HCT116 (cell line): ENCODE data around the gene BST1. TPM values are rescaled to one million over a fixed set of nuclear protein-coding genes. Genes with fewer than 3 reads are reported as not detected.

Source experiments
- ATAC-seq: fragments of 200-7000 bp; cut with Tn5 transposase; 2 replicates; pipeline ENCODE4 v1.9.1; 2020; ENCODE audit warnings: mild to moderate bottlenecking, moderate library complexity
- BruUV-seq: library from RNA; stranded (reverse); fragments of 400-500 nt; replicated peaks from 2 replicates; lab custom pipeline; 2021; lab: Mats Ljungman, UMichigan
- CTCF ChIA-PET: fragments of 300-600 bp; sonication (Branson Sonifier 250); formaldehyde crosslinking; loops from one replicate; lab custom pipeline; 2021; ENCODE audit warnings: antibody characterized with exemption; lab: Charles Lee
- POLR2A ChIA-PET: fragments of 300-600, 350-600 bp; sonication (Branson Sonifier 250); formaldehyde crosslinking; loops from one replicate; lab custom pipeline; 2021; ENCODE audit warnings: antibody characterized with exemption; lab: Charles Lee
- RAD21 ChIA-PET, 2 experiments: fragments of 300-600 bp; sonication (Branson Sonifier 250); formaldehyde crosslinking; loops; one replicate each; lab custom pipeline; 2023; ENCODE audit warnings: low total read pairs in 2 of 2; ENCODE audit not compliant: uncharacterized antibody in 2 of 2, unreplicated experiment in 2 of 2, low non-redundant PET in 1 of 2; lab: Charles Lee
- DNase-seq: peaks from one replicate; pipeline ENCODE4 v3.0.0-alpha.2; 2010; ENCODE audit warnings: low read depth, low spot score
- H2AFZ ChIP-seq: fragments of 200-600 bp; shearing (Covaris generic), sonication (generic); 2 replicates; pipeline ENCODE4 v1.6.1; 2017; ENCODE audit warnings: low read depth, mixed run types, mixed read lengths, antibody characterized with exemption, low read length; ENCODE audit not compliant: poor library complexity, severe bottlenecking
- H3K27ac ChIP-seq: 2 replicates; pipeline ENCODE4 v1.5.1; 2012; ENCODE audit warnings: low read depth, low read length
- H3K27me3 ChIP-seq: fragments of 200-600 bp; sonication (generic); 2 replicates; pipeline ENCODE4 v1.6.1; 2016; ENCODE audit warnings: mixed run types, low read length, mixed read lengths; ENCODE audit not compliant: insufficient read depth
- H3K36me3 ChIP-seq, 2 experiments: fragments of 200-500 bp in 1 of 2; fragments of 200-600 bp in 1 of 2; sonication (Bioruptor generic) in 1 of 2; sonication (generic) in 1 of 2; 2 replicates each; pipeline versions ENCODE4 v1.5.1 to v1.6.1; 2014 to 2016; ENCODE audit warnings: low read length in 2 of 2, inconsistent platforms in 1 of 2, mixed read lengths in 1 of 2, mixed run types in 1 of 2; ENCODE audit not compliant: insufficient read depth in 2 of 2, control insufficient read depth in 1 of 2
- H3K4me1 ChIP-seq, 2 experiments: fragments of 200-600 bp in 1 of 2; sonication (generic) in 1 of 2; 2 replicates each; pipeline versions ENCODE4 v1.5.1 to v1.6.1; 2012 to 2017; ENCODE audit warnings: low read length in 2 of 2, inconsistent platforms in 1 of 2, mild to moderate bottlenecking in 1 of 2, mixed read lengths in 1 of 2, mixed run types in 1 of 2, moderate library complexity in 1 of 2; ENCODE audit not compliant: insufficient read depth in 2 of 2, control insufficient read depth in 1 of 2
- H3K4me2 ChIP-seq: fragments of 200-600 bp; sonication (generic); 2 replicates; pipeline ENCODE4 v1.6.1; 2017; ENCODE audit warnings: mixed run types, low read length, mixed read lengths
- H3K4me3 ChIP-seq, 2 experiments: fragments of 200-600 bp in 1 of 2; sonication (generic) in 1 of 2; replicated peaks in 1 of 2; 2 replicates each; pipeline ENCODE4 v1.5.1; 2011 to 2016; ENCODE audit warnings: low read length in 2 of 2, control low read depth in 1 of 2, low read depth in 1 of 2, mild to moderate bottlenecking in 1 of 2, mixed read lengths in 1 of 2, mixed run types in 1 of 2
- H3K79me2 ChIP-seq: fragments of 200-600 bp; sonication (generic); 2 replicates; pipeline ENCODE4 v1.6.1; 2017; ENCODE audit warnings: mild to moderate bottlenecking, mixed run types, low read length, moderate library complexity, mixed read lengths; ENCODE audit not compliant: insufficient read depth
- H3K9ac ChIP-seq: fragments of 200-600 bp; sonication (generic); 2 replicates; pipeline ENCODE4 v1.6.1; 2016; ENCODE audit warnings: low read length, mixed read lengths
- H3K9me2 ChIP-seq: fragments of 200-600 bp; sonication (generic), shearing (Covaris generic); 2 replicates; pipeline ENCODE4 v1.6.1; 2017; ENCODE audit warnings: mixed run types, mild to moderate bottlenecking, moderate library complexity; ENCODE audit not compliant: insufficient read depth
- H3K9me3 ChIP-seq, 2 experiments: fragments of 200-500 bp in 1 of 2; fragments of 200-600 bp in 1 of 2; sonication (Bioruptor generic) in 1 of 2; sonication (generic) in 1 of 2; 2 replicates each; pipeline ENCODE4 v1.6.1; 2014 to 2017; ENCODE audit warnings: low read length in 2 of 2, mixed read lengths in 2 of 2, inconsistent platforms in 1 of 2, low read depth in 1 of 2, mild to moderate bottlenecking in 1 of 2, mixed run types in 1 of 2, moderate library complexity in 1 of 2; ENCODE audit not compliant: control insufficient read depth in 1 of 2, insufficient read depth in 1 of 2
- H4K20me1 ChIP-seq: fragments of 200-600 bp; sonication (generic), shearing (Covaris generic); 2 replicates; pipeline ENCODE4 v1.6.1; 2017; ENCODE audit warnings: mixed run types, mild to moderate bottlenecking, moderate library complexity; ENCODE audit not compliant: insufficient read depth
- CBX3 ChIP-seq: IDR thresholded peaks from 2 replicates; pipeline ENCODE4 v1.6.1; 2012; ENCODE audit warnings: low read depth
- CEBPB ChIP-seq: IDR thresholded peaks from 2 replicates; pipeline ENCODE4 v1.6.1; 2012; ENCODE audit warnings: low read depth
- CTCF ChIP-seq, 3 experiments: fragments of 200-600 bp in 1 of 3; sonication (generic) in 1 of 3; IDR thresholded peaks in 2 of 3; conservative IDR thresholded peaks in 1 of 3; 2 replicates each; pipeline ENCODE4 v1.5.1; 2012 to 2017; ENCODE audit warnings: low read depth in 2 of 3, low read length in 2 of 3, antibody characterized with exemption in 1 of 3, borderline replicate concordance in 1 of 3, control low read depth in 1 of 3, mild to moderate bottlenecking in 1 of 3, mixed read lengths in 1 of 3, mixed run types in 1 of 3, moderate library complexity in 1 of 3; ENCODE audit not compliant: insufficient read depth in 1 of 3
- EGR1 ChIP-seq: IDR thresholded peaks from 2 replicates; pipeline ENCODE4 v1.6.1; 2012; ENCODE audit warnings: low read depth
- ELF1 ChIP-seq: IDR thresholded peaks from 2 replicates; pipeline ENCODE4 v1.6.1; 2012; ENCODE audit warnings: low read depth, borderline replicate concordance
- EZH2 ChIP-seq: fragments of 200-600 bp; sonication (generic); IDR thresholded peaks from 2 replicates; pipeline ENCODE4 v1.6.1; 2017; ENCODE audit warnings: antibody characterized with exemption, mixed run types
- EZH2phosphoT487 ChIP-seq: fragments of 200-600 bp; IDR thresholded peaks from 2 replicates; pipeline ENCODE4 v1.6.1; 2018; ENCODE audit warnings: antibody characterized with exemption, borderline replicate concordance
- FOSL1 ChIP-seq: IDR thresholded peaks from 2 replicates; pipeline ENCODE4 v1.6.1; 2012; ENCODE audit warnings: low read depth
- POLR2A ChIP-seq: IDR thresholded peaks from 2 replicates; pipeline ENCODE4 v1.7.0; 2011; ENCODE audit warnings: borderline replicate concordance; ENCODE audit not compliant: insufficient read depth, insufficient read length; ENCODE audit errors: extremely low read depth
- POLR2AphosphoS5 ChIP-seq: IDR thresholded peaks from 2 replicates; pipeline ENCODE4 v1.6.1; 2011; ENCODE audit warnings: mild to moderate bottlenecking, low read depth, low read length, moderate library complexity
- RAD21 ChIP-seq: IDR thresholded peaks from 2 replicates; pipeline ENCODE4 v1.6.1; 2012; ENCODE audit warnings: low read depth, mild to moderate bottlenecking
- REST ChIP-seq: IDR thresholded peaks from 2 replicates; pipeline ENCODE4 v1.6.1; 2012; ENCODE audit warnings: low read depth
- SIN3A ChIP-seq: IDR thresholded peaks from 2 replicates; pipeline ENCODE4 v1.6.1; 2012; ENCODE audit warnings: low read depth
- SRF ChIP-seq: IDR thresholded peaks from 2 replicates; pipeline ENCODE4 v1.6.1; 2012; ENCODE audit warnings: low read depth
- YY1 ChIP-seq: IDR thresholded peaks from 2 replicates; pipeline ENCODE4 v1.6.1; 2011; ENCODE audit warnings: low read length, low read depth, moderate library complexity, mild to moderate bottlenecking; ENCODE audit not compliant: insufficient replicate concordance; ENCODE audit errors: extremely low read depth
- ZBTB33 ChIP-seq: IDR thresholded peaks from 2 replicates; pipeline ENCODE4 v1.6.1; 2011; ENCODE audit warnings: mild to moderate bottlenecking, low read length, moderate library complexity; ENCODE audit not compliant: insufficient replicate concordance; ENCODE audit errors: extremely low read depth
- ZFX ChIP-seq: fragments of 450-650 bp; IDR thresholded peaks from 2 replicates; pipeline ENCODE4 v1.6.1; 2017
- ZNF274 ChIP-seq: fragments of 200-500 bp; sonication (Bioruptor generic); IDR thresholded peaks from 2 replicates; pipeline ENCODE4 v1.6.1; 2014; ENCODE audit warnings: mild to moderate bottlenecking, low read depth, low read length, inconsistent platforms
- intact Hi-C: fragments of 100-400 bp; cut with micrococcal nuclease; formaldehyde crosslinking; loops from 2 replicates; pipeline ENCODE4 v1.10.0; 2022
- total RNA-seq: library from RNA; stranded (reverse); gene quantifications from one replicate; pipeline ENCODE4 v1.2.1, GENCODE V29; 2021; ENCODE audit not compliant: unreplicated experiment

Gene BST1
- total RNA-seq, 1 experiment from 2014 or later: 0.44 TPM

GRCh38 chr4:15765910-15766697 is 63.2 kb downstream of the BST1 start:
- Histone ChIP-seq H4K20me1 (no peaks in the 10 kb centered on the region), H3K27me3 (no peaks in the 10 kb centered on the region), H3K4me3 (no peak overlapping the region), H3K9me3 (no peaks in the 10 kb centered on the region), H3K4me1 (no peaks in the 10 kb centered on the region), H3K9me2 (no peaks in the 10 kb centered on the region), H2AFZ (no peak overlapping the region), H3K36me3 (no peaks in the 10 kb centered on the region), H3K79me2 (no peaks in the 10 kb centered on the region), H3K27ac (no peak overlapping the region), H3K4me2 (no peak overlapping the region), H3K9ac (no peak overlapping the region)
- ChIA-PET POLR2A (no interaction called here), RAD21 (no interaction called here), CTCF (interaction anchor here (0.7 kb wide), 1 partner anchor 10 kb away, joined by 3 read pairs; no protein-coding TSS in a partner anchor)
- no peak for TF ChIP-seq ELF1
- no peak for TF ChIP-seq FOSL1
- TF ChIP-seq YY1: no peak
- TF ChIP-seq POLR2A: no peak
- TF ChIP-seq EZH2: no peak
- no peak for TF ChIP-seq ZFX
- TF ChIP-seq SIN3A: no peak
- TF ChIP-seq ZNF274: no peak
- TF ChIP-seq CBX3: no peak
- TF ChIP-seq RAD21: no peak
- TF ChIP-seq POLR2AphosphoS5: no peak
- TF ChIP-seq ZBTB33: no peak
- no peak for TF ChIP-seq EZH2phosphoT487
- no peak for TF ChIP-seq EGR1
- TF ChIP-seq SRF: no peak
- TF ChIP-seq CTCF (IDR thresholded peaks at IDR 0.05 in 2 of 3, conservative IDR thresholded peaks at IDR 0.05 in 1 of 3; ENCODE audit: borderline replicate concordance in 1 of 3, insufficient read depth in 1 of 3, low read depth in 2 of 3, low read length in 2 of 3): no peak
- no peak for TF ChIP-seq REST
- no peak for TF ChIP-seq CEBPB
- no TSS peak for BruUV-seq
- DNase-seq (no peak), ATAC-seq (no peak)
- intact Hi-C loops: no loop called here
